Mucosa of descending colon (tissue), 3 donors: ENCODE data around the gene CATSPERZ. TPM values are rescaled to one million over a fixed set of nuclear protein-coding genes. Genes with fewer than 3 reads are reported as not detected.

Experiments used
- ATAC-seq: fragments of 200-7000 bp; cut with Tn5 transposase; one replicate; pipeline ENCODE4 v1.9.1; 2020; ENCODE audit warnings: mild to moderate bottlenecking, moderate library complexity
- DNase-seq, 3 donors: peaks; one replicate each; pipeline ENCODE4 v3.0.0-alpha.2; 2020
- H3K36me3 ChIP-seq: fragments of 200-600 bp; one replicate; pipeline ENCODE4 v1.8.0; 2021; ENCODE audit warnings: low read depth, mild to moderate bottlenecking
- H3K4me1 ChIP-seq: fragments of 200-600 bp; one replicate; pipeline ENCODE4 v1.8.0; 2021; ENCODE audit warnings: low read depth, mild to moderate bottlenecking
- H3K4me3 ChIP-seq: fragments of 200-600 bp; one replicate; pipeline ENCODE4 v1.8.0; 2021; ENCODE audit warnings: mild to moderate bottlenecking
- H3K9me3 ChIP-seq: fragments of 200-600 bp; one replicate; pipeline ENCODE4 v1.8.0; 2021; ENCODE audit warnings: mild to moderate bottlenecking
- intact Hi-C, 2 donors: fragments of 100-400 bp; cut with DNase I in 1 of 2; cut with micrococcal nuclease in 1 of 2; formaldehyde crosslinking; loops; one replicate each; pipeline versions ENCODE4 v1.11.0 to v1.11.1; 2022; cut with DNase I, micrococcal nuclease
- total RNA-seq, 3 donors: library from RNA; stranded (reverse); fragmentation: NEBNext Ultra II Directional in 2 of 3; extraction: Animal tissue kit (Norgen Biotek cat#: 25700) in 2 of 3; gene quantifications; one replicate each; pipeline versions ENCODE4 v1.2.1 to v1.2.4, GENCODE V29; 2021 to 2023
- TF ChIP-seq, protein P1 (sequence below): fragments of 200-600 bp; IDR thresholded peaks from one replicate; pipeline ENCODE4 v1.8.0; 2022; ENCODE audit warnings: antibody characterized with exemption, mild to moderate bottlenecking
- donor health status: DM: no; HTN: no; CAD: no; lungs with moderate emphysema.
- donor health status: DM: no; HTN: no; CAD: no.
- donor health status: DM: no; HTN: yes; CAD: no.

CATSPERZ gene
- total RNA-seq, 3 donors from 2014 or later: not detected

- DNase-seq (peak in 1 of 3 donors; percentile 59), ATAC-seq (no peak)
- H3K9me3 ChIP-seq: no peaks in the 10 kb centered on the region
- intact Hi-C loops: no loop called here
- TF ChIP-seq, protein P1, sequence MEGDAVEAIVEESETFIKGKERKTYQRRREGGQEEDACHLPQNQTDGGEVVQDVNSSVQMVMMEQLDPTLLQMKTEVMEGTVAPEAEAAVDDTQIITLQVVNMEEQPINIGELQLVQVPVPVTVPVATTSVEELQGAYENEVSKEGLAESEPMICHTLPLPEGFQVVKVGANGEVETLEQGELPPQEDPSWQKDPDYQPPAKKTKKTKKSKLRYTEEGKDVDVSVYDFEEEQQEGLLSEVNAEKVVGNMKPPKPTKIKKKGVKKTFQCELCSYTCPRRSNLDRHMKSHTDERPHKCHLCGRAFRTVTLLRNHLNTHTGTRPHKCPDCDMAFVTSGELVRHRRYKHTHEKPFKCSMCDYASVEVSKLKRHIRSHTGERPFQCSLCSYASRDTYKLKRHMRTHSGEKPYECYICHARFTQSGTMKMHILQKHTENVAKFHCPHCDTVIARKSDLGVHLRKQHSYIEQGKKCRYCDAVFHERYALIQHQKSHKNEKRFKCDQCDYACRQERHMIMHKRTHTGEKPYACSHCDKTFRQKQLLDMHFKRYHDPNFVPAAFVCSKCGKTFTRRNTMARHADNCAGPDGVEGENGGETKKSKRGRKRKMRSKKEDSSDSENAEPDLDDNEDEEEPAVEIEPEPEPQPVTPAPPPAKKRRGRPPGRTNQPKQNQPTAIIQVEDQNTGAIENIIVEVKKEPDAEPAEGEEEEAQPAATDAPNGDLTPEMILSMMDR: no peak
- peaks cover 11% of the 10 kb centered on the region for H3K4me1 ChIP-seq
- no peak overlapping the region for H3K4me3 ChIP-seq
- peaks cover 4% of the 10 kb centered on the region for H3K36me3 ChIP-seq
Measured at GRCh38 chr11:64265176-64266160, 34.7 kb upstream of the CATSPERZ start.

DNA sequence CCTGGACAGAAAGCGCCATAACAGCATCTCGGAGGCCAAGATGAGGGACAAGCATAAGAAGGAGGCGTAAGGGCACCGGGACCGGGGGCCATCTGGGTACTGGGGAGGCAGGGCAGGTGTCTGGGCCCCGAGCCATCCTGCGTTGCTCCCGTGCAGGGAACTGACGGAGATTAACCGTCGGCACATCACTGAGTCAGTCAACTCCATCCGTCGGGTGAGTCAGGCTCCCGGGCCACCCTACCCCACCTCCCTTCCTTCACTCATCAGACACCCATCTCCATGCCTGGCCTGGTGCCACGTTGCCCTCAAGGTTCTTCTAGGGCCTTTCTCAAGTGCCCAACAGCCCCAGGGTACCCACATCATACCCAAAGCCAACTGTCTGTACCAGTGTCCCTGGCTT, 33.8 kb upstream of the CATSPERZ start:
- H3K36me3 ChIP-seq: peaks cover 4% of the 10 kb centered on the region

DNA sequence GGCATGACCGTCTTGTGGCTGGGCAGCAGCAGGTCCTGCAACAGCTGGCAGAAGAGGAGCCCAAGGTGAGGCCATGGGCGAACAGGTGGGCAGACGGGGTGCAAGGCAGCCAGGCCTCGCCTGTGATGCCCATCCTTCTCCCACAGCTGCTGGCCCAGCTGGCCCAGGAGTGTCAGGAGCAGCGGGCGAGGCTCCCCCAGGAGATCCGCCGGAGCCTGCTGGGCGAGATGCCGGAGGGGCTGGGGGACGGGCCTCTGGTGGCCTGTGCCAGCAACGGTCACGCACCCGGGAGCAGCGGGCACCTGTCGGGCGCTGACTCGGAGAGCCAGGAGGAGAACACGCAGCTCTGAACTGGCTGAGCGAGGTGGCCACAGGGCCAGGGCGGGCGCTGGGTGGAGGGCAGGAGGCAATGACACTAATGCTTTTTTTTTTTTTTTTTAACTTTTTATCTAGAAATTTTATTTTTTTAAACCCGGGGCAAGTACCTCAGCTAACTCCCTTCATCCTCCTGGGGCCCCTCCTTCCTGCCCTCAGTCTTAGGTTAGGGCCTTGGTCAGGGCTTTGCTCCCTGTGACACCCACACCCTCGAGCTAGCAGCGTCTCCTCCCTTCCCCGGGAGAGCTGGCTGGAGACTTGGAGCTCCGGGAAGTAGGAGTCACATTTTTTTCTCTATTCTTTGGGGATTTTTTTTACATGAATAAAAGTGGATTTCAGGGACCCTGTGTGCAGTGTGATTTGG, 32.8 kb upstream of the CATSPERZ start:
- TF ChIP-seq, protein P1: no peak
- ATAC-seq (no peak), DNase-seq (no peak)
- intact Hi-C loops: no loop called here
- H3K4me3 ChIP-seq: no peak overlapping the region
- peaks cover 18% of the 10 kb centered on the region for H3K4me1 ChIP-seq
- peaks cover 4% of the 10 kb centered on the region for H3K36me3 ChIP-seq
- H3K9me3 ChIP-seq: no peaks in the 10 kb centered on the region

More for the DNA sequence above, 33.8 kb upstream of the CATSPERZ start:
- TF ChIP-seq, protein P1: no peak
- Histone ChIP-seq H3K4me3 (no peak overlapping the region), H3K9me3 (no peaks in the 10 kb centered on the region), H3K4me1 (peaks cover 11% of the 10 kb centered on the region)
- DNase-seq (peak in 1 of 3 donors; percentile 55), ATAC-seq (no peak)
- intact Hi-C loops: no loop called here

- ATAC-seq: peak; percentile 10
- TF ChIP-seq, protein P1: no peak
- no peaks in the 10 kb centered on the region for H3K9me3 ChIP-seq
- intact Hi-C loops: no loop called here
- H3K4me3 ChIP-seq: no peak overlapping the region
- peaks cover 4% of the 10 kb centered on the region for H3K36me3 ChIP-seq
- DNase-seq: peak; percentile 80 to 87 (median 83)
- H3K4me1 ChIP-seq: peaks cover 27% of the 10 kb centered on the region
Measured at GRCh38 chr11:64268025-64268892, 31.9 kb upstream of the CATSPERZ start.

DNA sequence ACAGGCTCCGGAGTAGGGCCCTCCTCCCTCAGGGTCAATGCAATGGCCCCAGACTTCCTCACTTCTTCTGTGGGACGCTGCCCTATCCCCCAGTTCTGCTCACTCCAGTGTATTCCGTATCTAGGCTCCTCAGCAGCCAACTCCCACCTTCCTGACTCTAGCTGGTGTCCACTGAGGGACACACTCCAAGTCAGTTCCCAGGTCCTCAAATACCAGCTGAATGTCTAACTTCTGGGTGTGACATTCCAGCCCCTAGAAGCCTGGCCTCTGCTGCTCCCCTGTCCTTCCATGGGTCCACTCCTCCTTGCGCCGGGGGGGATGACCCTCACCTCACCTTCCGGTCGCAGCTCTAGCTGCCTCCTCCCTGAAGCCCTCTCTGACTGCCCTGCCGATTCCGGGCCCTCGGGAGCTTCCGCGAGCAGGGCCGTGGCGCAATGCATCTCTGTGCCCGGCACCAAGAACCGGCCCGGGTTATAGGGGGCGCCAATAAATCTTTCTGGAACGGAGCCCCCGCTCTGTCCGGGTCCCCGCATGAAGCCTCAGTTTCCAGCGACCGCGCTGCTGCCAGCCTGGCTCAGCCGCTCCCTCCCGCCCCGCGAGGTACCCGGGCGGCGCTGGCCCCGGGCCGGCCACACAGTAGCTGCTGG, 31.1 kb upstream of the CATSPERZ start:
- DNase-seq: peak; percentile 74 to 87 (median 83)
- Histone ChIP-seq H3K4me1 (peaks cover 32% of the 10 kb centered on the region), H3K4me3 (peak overlapping the region; percentile 46), H3K9me3 (no peaks in the 10 kb centered on the region), H3K36me3 (peaks cover 4% of the 10 kb centered on the region)
- intact Hi-C loops: no loop called here
- ATAC-seq: peak; percentile 21
- TF ChIP-seq, protein P1: no peak
